Right lobe of liver (tissue), 4 donors: ENCODE measurements around the gene LYST.

Experiments
- POLR2A ChIP-seq: fragments of 450-650 bp; IDR thresholded peaks from one replicate; pipeline ENCODE4 v1.6.1; 2017; ENCODE audit warnings: antibody characterized with exemption, mild to moderate bottlenecking
- TF ChIP-seq, protein P1 (sequence below), 4 donors: fragments of 200-600 bp in 3 of 4; fragments of 450-650 bp in 1 of 4; IDR thresholded peaks; one replicate each; pipeline versions ENCODE4 v1.5.1 to v1.8.0; 2016 to 2022; ENCODE audit warnings: antibody characterized with exemption in 4 of 4, mild to moderate bottlenecking in 2 of 4
- donor health status: DM: no; HTN: no; CAD: no.
- donor health status: DM: no; HTN: no; CAD: no.
- donor health status: DM: no; HTN: yes; CAD: no.

- TF ChIP-seq, protein P1, sequence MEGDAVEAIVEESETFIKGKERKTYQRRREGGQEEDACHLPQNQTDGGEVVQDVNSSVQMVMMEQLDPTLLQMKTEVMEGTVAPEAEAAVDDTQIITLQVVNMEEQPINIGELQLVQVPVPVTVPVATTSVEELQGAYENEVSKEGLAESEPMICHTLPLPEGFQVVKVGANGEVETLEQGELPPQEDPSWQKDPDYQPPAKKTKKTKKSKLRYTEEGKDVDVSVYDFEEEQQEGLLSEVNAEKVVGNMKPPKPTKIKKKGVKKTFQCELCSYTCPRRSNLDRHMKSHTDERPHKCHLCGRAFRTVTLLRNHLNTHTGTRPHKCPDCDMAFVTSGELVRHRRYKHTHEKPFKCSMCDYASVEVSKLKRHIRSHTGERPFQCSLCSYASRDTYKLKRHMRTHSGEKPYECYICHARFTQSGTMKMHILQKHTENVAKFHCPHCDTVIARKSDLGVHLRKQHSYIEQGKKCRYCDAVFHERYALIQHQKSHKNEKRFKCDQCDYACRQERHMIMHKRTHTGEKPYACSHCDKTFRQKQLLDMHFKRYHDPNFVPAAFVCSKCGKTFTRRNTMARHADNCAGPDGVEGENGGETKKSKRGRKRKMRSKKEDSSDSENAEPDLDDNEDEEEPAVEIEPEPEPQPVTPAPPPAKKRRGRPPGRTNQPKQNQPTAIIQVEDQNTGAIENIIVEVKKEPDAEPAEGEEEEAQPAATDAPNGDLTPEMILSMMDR (IDR thresholded peaks at IDR 0.05) = no peak
- no peak for TF ChIP-seq POLR2A
Measured at GRCh38 chr1:235612761-235613160, 253.9 kb downstream of the LYST start.
